Measurements from ENCODE around the gene SLC4A2.

DNA sequence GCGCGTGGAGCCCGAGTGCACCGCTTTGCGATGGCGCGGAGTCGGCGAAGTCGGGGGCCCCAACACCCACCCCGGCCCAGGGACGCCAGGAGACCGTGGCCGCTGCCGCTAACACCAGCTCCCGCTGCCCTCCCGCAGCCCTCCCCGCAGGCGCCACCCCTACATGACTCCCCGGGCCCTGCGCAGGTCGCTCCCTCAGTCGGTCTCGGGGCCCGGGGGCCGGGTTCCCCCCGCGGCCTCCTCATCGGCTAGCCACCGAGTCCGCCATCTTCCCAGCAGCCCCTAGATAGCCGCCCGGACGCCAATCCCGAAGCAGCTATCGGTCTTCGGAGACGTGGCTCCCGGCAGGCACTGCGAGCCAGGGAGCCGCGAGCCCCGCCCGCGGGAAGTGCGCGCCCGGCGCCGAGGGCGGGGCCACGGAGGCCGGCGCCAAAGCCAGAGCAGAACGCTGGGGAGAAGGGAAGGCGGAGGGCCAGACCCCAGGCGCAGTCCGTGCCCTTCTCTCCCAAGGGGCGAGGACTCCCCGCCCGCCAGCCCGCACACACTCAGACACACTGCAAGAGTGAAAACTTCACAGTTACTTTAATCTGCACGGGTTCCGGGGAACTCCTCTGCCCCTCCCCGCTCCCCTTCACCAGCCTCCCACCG lies 21.3 kb downstream of the SLC4A2 start, which contains the start of gene FASTK:
- TF ChIP-seq GATA2 (IDR thresholded peaks at IDR 0.05; ENCODE audit: low read depth, low read length) (no peak; the same call in 1 of the 2 replicates), GATA3 (IDR thresholded peaks at IDR 0.05; ENCODE audit: low read depth, low read length) (no peak)
